Suppressor macrophage (primary cell): ENCODE results near the gene OSBP2.
A peak's percentile ranks its signal among the peaks of the same experiment; 100 is the strongest.
"Not testable (repeated sequence)": the region's sequence is repeated elsewhere in the genome, so short reads cannot be mapped to it uniquely, and the experiment has no call there.

Experiments used
- DNase-seq, 4 experiments: peaks; one replicate each; pipeline ENCODE4 v3.0.0-alpha.2; 2020 to 2022

OSBP2 gene

DNA sequence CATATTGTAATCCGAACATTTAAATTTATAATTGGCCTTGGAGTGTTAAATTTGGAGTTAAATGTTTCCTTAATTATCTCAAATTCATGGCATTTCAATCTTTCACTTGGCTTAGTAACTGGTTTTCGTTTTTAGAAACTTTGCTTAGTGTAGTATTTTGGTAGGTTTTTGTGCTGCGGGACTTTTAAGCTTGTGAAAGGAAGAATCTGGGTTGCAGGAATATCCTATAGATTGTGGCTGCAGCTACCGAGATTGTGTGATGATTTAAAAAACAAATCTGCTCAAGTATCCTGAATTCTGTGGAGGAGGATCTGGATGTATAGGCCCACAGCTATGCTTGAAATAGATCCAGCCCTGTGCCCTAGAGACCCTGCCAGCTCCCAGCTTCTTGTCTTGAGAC lies 27.1 kb downstream of the OSBP2 start:
- no peak for DNase-seq

DNA sequence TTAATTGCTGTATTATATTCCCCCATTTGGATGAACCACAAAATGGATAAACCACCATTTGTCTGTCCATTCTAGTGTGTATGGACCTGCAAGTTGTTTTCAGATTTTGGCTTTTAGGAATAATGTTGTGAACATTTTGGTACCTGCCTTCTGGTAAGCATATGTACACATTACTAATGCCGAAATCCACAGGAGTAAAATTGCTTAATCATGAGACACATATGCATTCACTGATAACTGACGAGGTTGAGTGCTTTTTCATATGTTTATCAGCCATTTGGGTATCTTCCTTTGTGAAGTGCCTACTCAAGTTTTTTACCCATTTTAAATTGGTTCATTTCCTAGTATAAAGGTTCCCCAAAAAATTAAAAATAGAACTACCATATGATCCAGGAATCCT lies 34.2 kb downstream of the OSBP2 start:
- DNase-seq = no peak

DNA sequence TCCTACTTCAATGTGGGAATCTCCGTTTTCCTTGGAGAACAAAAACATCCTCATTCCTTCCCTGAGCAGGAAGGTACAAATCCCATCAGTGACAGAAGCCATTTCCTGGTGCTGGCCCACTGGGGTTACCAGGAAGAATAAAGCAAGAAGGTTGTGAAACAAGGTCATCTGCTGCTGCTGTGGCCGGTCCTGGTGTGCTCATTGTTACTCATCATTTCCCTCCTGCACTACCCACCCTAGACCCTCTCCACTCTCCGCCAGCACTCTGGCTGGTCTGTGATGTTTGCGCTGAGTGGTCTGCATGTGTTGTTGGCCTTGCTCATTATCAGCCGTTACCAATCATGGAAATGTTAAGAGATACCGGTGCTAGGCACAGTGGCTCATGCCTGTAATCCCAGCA lies 37.0 kb downstream of the OSBP2 start:
- peak in 3 of 4 experiments; percentile 39 to 48 (median 47) for DNase-seq

DNA sequence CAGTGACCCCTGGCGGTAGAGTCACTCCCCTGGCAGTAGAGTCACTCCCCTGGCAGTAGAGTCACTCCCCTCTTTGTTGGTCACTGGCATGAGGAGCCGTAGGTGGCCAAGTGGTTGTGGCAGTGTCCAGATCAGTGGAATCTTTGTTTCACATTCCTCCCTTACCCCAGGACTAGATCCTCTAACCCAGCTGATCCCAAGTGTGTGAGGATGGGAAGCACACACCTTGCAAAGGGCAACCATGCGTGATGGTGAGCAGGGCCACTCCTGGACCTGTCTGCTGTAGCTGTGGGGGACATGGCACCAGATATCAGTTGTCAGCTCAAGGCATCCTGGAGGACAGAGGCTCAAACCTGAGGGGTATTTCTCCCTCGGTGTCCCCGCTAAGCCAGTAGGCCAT lies 37.8 kb downstream of the OSBP2 start:
- no peak for DNase-seq

DNA sequence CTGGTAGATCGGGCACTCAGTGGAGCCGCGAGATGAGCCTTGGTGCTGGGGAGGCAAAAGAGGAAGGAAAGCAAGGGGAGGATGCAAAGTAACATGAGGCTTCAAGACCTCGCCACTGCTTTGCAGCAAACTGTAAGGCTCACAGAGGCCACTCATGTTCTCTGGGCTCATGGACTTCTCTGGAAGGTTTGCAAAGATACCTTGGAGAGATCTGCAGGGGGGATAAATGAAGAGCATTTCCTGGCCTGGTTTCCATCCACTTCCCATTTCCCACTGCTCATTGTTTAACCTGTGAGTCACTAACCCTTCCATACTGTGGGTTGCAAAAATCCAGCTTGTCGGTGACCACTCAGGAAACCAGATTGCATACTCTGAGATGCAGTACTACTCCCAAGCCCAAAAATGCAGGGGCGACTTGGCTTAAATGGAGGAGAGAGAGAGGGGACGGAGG lies 38.5 kb downstream of the OSBP2 start:
- DNase-seq = peak; percentile 38 to 73 (median 64)

DNA sequence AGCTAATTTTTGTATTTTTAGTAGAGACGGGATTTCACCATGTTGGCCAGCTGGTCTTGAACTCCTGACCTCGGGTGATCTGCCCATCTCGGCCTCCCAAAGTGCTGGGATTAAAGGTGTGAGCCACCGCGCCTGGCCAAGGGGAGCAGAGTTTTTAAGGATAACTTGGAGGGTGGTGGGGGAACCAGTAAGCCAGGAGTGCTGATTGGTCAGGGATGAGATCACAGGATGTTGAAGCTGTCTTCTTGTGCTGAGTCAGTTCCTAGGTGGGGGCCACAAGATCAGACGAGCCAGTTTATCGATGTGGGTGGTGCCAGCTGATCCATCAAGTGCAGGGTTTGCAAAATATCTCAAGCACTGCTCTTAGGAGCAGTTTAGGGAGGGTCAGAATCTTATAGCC lies 45.3 kb downstream of the OSBP2 start:
- peak in 3 of 4 experiments; percentile 41 to 52 (median 51) for DNase-seq

DNA sequence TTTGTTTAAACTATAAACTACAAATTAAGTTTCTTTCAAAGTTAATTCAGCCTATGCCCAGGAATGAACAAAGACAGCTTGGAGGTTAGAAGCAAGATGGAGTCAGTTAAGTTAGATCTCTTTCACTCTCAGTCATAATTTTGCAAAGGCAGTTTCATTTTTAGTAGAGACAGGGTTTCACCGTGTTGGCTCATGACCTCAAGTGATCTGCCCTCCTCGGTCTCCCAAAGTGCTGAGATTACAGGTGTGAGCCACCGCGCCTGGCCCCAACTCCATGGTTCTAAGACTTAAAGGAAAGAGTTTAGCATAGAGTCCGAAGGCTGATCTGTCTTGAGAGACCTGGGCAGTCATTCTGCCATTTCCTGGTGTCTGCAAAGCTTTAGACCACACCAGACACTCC lies 45.8 kb downstream of the OSBP2 start:
- DNase-seq = not testable (repeated sequence)

DNA sequence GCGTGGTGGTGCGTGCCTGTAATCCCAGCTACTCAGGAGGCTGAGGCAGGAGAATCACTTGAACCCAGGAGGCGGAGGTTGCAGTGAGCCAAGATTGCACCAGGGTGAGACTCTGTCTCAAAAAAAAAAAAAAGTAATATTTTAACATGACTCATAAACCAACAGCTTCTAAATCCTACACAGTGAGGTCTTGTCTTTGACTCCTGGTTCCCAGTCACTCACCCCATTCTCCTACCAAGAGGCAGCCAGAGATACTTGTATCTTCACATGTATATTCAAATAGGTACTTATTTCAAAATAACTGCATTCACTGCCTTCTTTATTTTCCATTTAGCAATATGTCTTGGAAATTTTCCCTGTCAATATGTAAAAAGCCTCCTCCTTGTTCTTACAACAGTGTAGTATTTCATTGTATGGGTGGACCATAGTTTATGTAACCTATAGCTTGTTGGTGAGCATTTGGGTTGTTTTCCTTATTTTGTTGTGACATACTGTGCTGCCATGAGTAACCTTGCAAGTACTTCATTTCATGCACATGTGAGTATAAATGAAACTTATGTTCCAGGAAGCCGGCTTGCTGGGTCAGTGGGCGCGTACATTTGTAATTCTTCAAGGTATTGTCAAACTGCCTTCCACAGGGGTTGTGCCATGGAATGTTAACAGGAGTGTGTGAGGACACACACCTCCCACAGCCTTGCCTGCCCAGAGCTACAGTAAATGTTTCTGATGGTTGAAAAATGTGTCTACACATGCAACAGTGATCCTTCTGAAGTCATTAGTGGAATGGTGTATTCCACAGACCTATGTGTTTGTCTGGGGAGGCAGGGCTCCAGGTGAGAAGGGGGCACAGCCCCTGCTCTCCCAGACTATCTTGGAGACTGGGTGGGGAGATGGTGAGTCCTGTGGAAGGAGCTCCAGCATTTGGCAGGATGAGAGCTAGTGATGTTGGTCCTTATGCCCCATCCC lies 47.9 kb downstream of the OSBP2 start:
- peak; percentile 26 to 76 (median 64) for DNase-seq

DNA sequence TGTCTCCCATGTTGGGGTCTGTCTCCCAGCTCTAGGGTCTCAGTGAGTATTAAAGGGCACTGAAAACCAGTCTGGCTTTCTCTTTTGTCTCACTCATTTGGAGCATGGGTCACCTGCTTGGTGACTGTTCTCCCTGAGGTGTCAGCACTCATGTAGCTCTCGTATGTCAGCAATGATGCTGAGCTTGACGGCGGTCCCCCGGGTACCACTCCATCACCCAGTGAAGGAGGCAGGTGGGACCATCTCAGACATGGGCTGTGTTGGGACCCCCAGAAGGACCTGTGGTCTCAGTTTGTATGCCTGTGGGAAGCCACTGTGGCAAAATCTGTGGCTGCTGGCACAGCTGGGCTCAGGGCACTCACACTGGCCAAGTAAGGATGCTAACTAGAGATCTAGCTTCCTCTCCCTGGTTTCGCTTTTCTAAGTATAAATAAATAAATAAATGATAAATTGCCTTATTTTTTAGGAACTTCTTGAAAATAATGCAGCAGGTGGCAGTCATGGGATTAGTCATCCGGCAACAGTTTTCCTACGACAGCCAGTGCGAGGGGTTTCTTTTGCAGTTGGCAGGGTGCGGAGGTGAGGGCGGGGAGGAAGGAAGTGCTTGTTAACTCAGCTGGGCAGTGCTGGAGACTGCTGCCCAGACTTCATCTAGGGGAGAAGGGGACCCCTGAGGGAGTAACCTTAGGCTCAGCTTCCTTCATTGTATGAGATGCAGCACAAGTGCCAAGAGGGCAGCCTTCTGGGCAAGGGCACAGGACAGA lies 48.8 kb downstream of the OSBP2 start:
- DNase-seq = peak; percentile 38 to 74 (median 56)

DNA sequence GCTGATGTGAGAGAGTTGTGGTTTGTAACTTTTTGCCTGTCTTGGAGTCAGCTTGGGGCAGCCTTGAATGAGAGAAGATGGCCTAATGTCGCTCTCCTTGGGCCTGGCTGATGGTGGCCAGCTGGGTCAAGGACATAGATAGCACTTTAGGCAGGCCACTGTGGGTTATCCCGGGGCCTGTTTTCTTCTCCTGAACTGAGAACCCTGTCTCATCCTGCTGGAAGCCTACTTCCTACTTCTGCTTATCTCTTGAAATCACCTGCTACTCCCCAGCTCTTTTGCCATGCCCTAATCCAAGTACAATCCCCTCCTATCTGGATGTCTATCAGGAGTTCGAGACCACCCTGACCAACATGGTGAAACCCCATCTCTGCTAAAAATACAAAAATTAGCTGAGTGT lies 49.5 kb downstream of the OSBP2 start:
- DNase-seq = no peak

DNA sequence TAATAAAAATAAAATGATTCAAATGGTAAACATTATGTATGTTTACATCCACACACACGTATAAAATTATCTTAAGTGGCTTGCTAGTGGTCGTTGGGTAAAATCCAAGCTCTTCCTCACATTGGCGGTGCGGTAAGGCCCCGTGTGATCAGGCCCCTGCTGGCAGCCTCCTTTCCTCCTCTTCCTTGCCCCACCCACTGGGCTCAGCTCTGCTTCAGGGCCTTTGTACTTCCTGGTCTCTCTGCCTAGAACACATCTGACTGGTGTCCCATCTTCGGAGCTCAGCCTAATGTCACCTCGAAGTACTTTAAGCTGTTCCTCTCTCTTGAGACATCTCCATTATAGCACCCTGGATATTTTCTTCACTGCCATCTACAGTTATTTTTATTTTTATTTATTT lies 52.8 kb downstream of the OSBP2 start:
- peak in 2 of 4 experiments; percentile 17 to 27 for DNase-seq

DNA sequence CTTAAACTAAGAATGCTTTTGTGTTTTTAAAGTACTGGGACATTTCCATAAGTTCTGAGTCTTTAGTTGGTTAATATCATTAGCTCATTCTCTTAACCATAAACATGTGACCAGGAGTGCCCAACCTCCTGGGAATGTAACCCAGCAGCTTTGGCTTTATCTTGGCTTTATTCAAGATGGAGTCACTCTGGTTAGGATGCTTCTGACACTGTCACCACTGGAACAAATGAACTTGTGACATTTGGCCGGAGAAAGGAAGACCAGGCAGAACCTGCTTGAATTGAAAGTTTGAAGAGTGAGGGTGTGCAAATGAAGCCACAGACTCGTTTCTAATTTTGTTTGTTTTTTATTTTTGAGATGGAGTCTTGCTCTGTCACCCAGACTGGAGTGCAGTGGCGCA lies 54.6 kb downstream of the OSBP2 start:
- no peak for DNase-seq

DNA sequence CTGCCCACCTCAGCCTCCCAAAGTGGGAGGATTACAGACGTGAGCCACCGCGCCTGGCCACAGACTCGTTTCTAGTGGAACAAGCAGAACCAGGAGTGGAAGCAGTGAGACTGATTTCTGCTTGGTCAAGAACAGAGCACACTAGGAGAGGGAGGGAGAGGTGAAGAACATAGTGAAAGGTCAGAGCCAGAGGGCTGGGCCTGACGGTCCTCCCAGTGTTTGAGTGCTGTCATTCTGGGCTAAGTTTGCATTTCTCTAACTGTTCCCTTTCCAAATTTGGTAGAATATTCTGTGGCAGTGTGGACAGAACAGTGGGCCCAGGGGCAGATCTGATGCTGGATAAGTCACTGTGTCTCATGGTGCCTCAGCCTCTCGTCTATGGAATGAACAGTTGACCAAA lies 55.2 kb downstream of the OSBP2 start:
- DNase-seq = no peak

DNA sequence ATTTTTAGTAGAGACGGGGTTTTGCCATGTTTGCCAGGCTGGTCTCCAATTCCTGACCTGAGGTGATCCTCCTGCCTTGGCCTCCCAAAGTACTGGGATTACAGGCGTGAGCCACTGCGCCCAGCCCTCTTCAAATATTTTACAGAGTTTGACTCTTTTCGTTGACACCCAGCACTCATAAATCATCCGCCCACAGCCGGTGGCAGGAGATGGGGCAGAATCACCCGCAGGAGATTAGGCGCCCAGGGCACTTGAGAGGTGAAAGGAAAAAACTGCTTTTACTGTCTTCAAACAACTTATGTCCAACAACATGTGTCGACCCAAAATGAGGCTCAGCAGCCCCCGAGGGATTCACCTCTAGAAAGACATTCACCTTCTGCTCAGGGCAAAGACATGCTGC lies 56.9 kb downstream of the OSBP2 start:
- no peak for DNase-seq

DNA sequence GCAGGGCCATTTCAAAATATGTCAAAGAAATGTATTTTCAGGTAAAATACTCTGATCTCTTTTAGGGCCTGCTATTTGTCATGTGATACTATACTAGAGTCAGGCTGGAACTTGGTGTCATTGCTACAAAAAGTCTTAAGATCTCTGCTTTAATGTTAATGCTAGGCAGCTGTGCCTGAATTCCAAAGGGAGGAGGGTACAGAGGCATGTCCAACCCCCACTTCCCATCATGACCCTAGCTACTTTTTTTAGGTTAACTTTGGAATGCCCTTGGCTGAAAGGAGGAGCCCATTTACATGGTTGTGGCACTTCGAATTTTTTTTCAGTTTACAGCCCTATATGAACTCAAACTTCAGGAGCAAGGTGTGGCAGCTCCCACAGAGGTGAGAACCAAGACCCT lies 58.1 kb downstream of the OSBP2 start:
- DNase-seq = no peak

DNA sequence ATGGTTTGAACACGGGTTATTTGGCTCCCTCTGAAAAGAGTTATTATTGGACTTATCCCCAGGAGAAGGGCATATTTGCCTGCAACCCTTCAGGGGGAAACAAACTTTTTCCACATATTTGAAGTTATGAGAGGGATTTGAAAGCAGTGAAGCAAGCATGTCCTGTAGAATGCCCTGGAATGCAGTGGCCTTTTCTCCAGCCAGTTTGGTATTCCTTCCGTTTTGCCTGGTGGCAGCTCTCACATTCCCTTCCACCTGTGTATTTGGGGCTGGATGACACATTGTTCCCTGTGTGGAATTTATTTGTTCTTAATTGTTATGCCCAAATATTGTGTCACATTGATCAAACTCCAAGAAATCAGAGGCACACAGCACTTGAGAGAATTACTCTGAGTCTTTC lies 59.0 kb downstream of the OSBP2 start:
- no peak for DNase-seq

DNA sequence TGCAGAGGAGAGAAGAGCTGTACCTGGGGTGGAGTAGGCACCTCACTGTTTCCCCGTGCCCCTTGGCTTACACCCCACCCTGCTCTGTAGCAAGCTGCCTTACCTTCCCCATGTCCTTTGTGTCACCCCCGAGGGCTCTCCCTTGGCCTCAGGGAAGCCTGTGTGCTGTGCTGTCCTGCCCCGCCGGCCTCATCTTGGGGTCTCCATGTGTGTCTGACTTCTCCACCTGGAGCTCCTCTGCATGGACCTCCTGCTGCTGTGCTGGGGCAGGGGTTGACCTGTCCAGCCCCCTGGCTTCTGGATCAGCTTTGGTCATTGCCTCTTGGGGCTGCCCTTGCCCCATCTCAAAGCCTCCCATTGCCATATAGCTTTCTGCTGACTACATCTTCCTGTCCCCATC lies 59.8 kb downstream of the OSBP2 start:
- no peak for DNase-seq

DNA sequence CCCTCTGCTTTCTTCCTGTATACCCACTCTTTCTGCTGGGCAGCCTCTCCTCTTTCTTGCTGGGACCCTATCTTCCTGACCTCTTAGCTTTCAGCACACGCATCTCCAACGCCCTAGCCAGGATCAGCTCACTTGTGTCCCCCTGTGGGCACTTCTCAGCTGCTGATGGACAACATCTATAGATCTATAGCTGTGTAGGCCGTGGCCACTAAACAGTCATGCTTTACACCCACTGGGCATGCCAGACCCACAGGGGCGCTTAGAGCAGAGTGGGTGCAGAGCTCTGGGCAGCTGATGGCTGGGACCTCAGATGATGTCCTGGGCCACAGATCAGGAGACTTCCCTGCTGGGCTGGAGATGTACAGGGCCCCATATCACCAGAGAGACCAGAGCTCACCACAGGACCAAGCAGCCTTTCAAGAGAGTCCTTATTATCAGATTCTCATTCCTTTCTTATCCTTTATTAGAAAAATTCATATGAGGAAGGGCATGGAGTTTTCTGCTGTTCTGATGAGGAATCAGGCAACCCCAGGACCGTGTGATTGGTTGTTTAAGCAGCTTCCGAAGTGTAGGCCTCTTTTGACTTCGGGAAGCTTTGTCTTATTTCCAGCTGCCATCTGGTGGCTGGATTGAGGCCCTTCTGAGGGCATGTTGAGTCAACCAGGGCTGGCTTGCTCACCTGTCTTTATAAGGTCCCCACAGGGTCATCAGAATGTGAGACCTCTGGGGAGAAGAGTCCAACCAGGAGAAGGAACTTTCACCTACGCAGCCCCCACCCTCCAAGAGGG lies 60.5 kb downstream of the OSBP2 start:
- DNase-seq = peak; percentile 71 to 84 (median 80)

DNA sequence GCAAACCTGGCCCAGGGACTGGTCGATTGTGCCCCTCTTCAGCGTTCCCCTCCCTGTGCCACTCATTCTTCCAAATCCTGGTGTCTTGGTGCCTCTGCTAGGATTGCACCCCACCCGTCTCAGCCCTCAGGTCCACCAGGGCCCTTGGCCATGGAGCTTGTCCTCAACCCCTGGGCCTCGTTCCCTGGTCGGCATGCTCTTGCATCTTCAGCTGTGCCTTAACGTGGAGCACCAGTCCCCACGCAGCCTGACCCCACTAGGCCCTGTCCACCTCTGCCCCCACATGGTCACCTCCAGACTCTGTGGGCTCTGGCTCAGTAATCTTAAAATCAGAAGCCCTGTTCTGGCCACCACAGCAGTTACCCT lies 61.1 kb downstream of the OSBP2 start:
- DNase-seq = no peak

DNA sequence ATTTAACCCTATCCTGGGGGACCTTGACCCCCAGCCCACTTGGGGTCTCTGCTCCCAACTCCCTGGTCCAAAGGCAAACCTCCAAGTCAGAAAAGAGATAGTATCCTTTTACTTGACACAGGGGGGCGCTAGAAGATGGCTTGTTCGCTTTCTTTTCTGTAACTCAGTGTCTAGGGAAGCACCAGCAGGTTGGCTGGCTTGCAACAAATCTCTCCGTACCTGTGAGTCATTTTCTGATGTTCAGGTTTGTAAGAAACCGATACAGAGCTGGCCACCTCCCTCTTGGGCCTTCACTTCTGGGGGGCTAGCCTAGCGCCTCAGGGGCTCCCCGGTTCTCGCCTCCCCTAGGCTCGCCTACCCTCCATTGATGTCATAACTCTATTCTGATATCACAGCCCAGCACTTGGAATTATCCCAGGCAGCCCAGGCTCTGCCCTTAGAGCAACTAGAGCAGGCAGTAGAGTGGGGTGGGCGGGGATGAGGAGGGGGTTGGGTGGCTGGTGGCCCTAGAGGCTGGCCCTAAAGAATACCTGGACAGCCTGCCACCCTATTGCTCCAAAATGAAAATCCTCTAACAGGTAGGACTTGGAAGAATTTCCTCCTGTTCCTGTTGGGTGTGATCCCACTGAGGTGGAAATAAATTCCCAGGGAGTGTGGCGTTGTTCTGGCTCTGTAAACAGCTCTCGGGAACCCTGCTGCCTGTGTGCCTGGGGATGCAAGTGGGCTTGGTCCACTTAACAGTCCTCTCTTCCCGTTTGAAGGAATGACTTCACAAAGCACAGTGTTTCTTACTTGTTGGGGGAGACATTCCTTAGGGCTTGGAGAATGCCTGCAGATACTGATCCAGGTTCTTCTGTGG lies 69.4 kb downstream of the OSBP2 start:
- peak; percentile 59 to 83 (median 76) for DNase-seq

DNA sequence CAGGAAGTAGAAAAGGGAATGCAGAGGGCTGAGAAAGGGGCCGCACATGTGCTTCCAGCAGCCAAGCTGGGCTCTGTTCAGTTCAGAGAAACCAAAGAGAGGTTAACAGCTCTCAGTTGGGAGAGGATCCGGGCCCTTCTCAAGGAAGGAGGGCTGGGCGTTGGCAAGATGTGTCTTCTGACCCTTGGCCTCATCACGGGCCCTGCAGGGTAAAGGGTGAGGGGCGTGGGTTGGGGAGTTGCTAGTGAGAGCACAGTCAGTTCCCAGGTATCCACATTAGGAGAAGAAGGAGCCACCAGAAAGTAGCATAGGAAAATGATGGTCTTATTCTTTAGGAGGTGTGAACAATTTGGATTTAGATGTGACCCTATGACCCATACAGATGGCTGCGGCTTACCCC lies 73.0 kb downstream of the OSBP2 start:
- no peak for DNase-seq

DNA sequence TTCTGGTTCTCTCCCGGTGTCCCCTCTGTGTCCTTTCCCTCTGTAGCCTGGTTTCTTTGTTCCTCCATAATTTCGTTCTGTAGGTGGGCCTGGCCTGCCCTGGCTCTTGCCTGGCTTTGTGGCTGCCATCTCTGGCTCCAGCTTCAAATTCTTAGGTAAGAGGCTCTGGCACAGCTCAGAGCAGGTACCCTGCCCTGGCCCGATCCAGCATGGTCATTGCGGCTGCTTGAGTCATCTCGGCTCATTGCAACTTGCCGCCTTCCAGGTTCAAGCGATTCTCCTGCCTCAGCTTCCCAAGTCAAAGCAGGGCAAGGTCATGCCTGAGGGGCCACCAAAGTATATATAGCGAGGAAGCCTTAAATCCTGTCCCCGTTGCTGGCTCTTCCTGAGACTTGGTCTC lies 76.0 kb downstream of the OSBP2 start:
- DNase-seq = no peak
